Measurements from ENCODE around the gene PROX2.

PROX2 gene

GRCh38 chr14:74875204-74875603 is 741 bp downstream of the PROX2 start:
- DNase-seq: no peak

- no peak for DNase-seq
Observed at GRCh38 chr14:74871819-74872218, 4.1 kb downstream of the PROX2 start.

GRCh38 chr14:74868739-74869138 is 7.2 kb downstream of the PROX2 start:
- DNase-seq: no peak

- peak; percentile 63 for DNase-seq
Observed at GRCh38 chr14:74867673-74868072, 8.3 kb downstream of the PROX2 start.

GRCh38 chr14:74866708-74867389 is 9.1 kb downstream of the PROX2 start:
- DNase-seq: no peak

GRCh38 chr14:74865156-74865555 is 10.8 kb downstream of the PROX2 start:
- DNase-seq: no peak

GRCh38 chr14:74864198-74864597 is 11.7 kb downstream of the PROX2 start:
- no peak for DNase-seq

GRCh38 chr14:74863274-74863673 is 12.7 kb downstream of the PROX2 start:
- DNase-seq: peak; percentile 44

- no peak for DNase-seq
Observed at GRCh38 chr14:74861734-74862090, 14.2 kb downstream of the PROX2 start.

- DNase-seq: peak; percentile 90
Observed at GRCh38 chr14:74860899-74861733, 14.8 kb downstream of the PROX2 start.

- no peak for DNase-seq
Observed at GRCh38 chr14:74859757-74860552, 16.0 kb downstream of the PROX2 start.

GRCh38 chr14:74858022-74858421 is 17.9 kb downstream of the PROX2 start:
- no peak for DNase-seq

- DNase-seq: no peak
Observed at GRCh38 chr14:74856366-74856765, 19.6 kb downstream of the PROX2 start.

- DNase-seq: no peak
Observed at GRCh38 chr14:74855945-74856344, 20.0 kb downstream of the PROX2 start.

- no peak for DNase-seq
Observed at GRCh38 chr14:74855021-74855420, 20.9 kb downstream of the PROX2 start.

- no peak for DNase-seq
Observed at GRCh38 chr14:74853581-74853980, 22.4 kb downstream of the PROX2 start.

- no peak for DNase-seq
Observed at GRCh38 chr14:74852922-74853530, 22.9 kb downstream of the PROX2 start.

- DNase-seq: no peak
Observed at GRCh38 chr14:74848768-74849167, 27.2 kb downstream of the PROX2 start.

- no peak for DNase-seq
Observed at GRCh38 chr14:74846968-74847665, 28.8 kb downstream of the PROX2 start.

- DNase-seq: no peak
Observed at GRCh38 chr14:74846168-74846567, 29.8 kb downstream of the PROX2 start.

GRCh38 chr14:74843653-74844052 is 32.3 kb downstream of the PROX2 start:
- DNase-seq: no peak
